Ishikawa (cell line): ENCODE data around the gene DMD.

Experiments used
- CEBPB ChIP-seq: IDR thresholded peaks from 2 replicates; pipeline ENCODE4 v1.6.1; 2012
- CREB1 ChIP-seq: IDR thresholded peaks from 2 replicates; pipeline ENCODE4 v1.6.1; 2012; ENCODE audit warnings: low read depth
- EGR1 ChIP-seq: IDR thresholded peaks from 2 replicates; pipeline ENCODE4 v1.6.1; 2012
- EP300 ChIP-seq: IDR thresholded peaks from 2 replicates; pipeline ENCODE4 v1.6.1; 2012; ENCODE audit warnings: borderline replicate concordance
- FOXM1 ChIP-seq: IDR thresholded peaks from 2 replicates; pipeline ENCODE4 v1.6.1; 2012; ENCODE audit warnings: low read depth, borderline replicate concordance
- NFIC ChIP-seq: IDR thresholded peaks from 2 replicates; pipeline ENCODE4 v1.6.1; 2012
- RAD21 ChIP-seq: IDR thresholded peaks from 2 replicates; pipeline ENCODE4 v1.6.1; 2012; ENCODE audit warnings: low read depth
- TAF1 ChIP-seq: IDR thresholded peaks from 2 replicates; pipeline ENCODE4 v1.6.1; 2012; ENCODE audit warnings: low read depth, mild to moderate bottlenecking
- TCF12 ChIP-seq: IDR thresholded peaks from 2 replicates; pipeline ENCODE4 v1.6.1; 2012; ENCODE audit warnings: low read depth
- TEAD4 ChIP-seq: IDR thresholded peaks from 2 replicates; pipeline ENCODE4 v1.6.1; 2012
- YY1 ChIP-seq: IDR thresholded peaks from 2 replicates; pipeline ENCODE4 v1.6.1; 2012; ENCODE audit warnings: low read depth
- ZBTB7A ChIP-seq: IDR thresholded peaks from 2 replicates; pipeline ENCODE4 v1.6.1; 2012; ENCODE audit warnings: low read depth
- TF ChIP-seq, protein P1 (sequence below): IDR thresholded peaks from 2 replicates; pipeline ENCODE4 v1.6.1; 2012; ENCODE audit warnings: low read depth, mild to moderate bottlenecking
- TF ChIP-seq, protein P2 (sequence below): IDR thresholded peaks from 2 replicates; pipeline ENCODE4 v1.6.1; 2012
- TF ChIP-seq, protein P3 (sequence below): IDR thresholded peaks from 2 replicates; pipeline ENCODE4 v1.6.1; 2012

DMD gene

DNA sequence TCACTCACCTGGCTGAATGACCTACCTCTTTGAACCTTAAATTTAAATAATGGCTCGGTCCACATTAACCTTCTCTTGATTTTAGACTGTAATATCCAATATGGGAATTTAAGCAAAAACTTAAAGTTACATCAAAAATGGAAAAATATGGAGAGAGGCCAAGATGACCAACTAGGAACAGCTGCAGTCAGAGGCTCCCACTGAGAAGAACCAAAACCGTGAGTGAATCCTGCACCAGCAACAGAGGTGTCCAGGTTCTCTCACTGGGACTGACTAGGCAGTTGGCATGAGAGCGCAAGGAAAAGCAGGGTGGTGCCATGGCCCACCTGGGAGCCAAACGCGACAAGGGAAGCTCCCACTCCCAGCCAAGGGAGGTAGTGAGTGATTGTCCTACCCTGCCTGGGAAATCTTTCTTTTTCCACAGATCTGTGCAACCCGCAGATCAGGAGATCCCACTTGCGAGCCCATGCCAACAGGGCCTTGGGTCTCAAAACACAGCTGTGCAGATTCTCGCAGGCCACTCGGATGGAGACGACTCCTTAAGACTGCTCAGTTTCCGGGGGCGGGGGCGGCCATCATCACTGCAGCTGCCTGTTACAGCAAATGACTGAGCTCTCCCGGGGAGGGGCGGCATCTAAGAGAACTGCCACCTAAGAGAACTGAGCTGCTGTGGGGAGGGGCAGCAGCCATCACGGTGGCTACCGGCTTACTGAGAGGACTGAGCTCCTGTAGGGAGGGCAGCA is 343.4 kb downstream of the DMD start:
- TF ChIP-seq EGR1: no peak
- TF ChIP-seq, protein P1, sequence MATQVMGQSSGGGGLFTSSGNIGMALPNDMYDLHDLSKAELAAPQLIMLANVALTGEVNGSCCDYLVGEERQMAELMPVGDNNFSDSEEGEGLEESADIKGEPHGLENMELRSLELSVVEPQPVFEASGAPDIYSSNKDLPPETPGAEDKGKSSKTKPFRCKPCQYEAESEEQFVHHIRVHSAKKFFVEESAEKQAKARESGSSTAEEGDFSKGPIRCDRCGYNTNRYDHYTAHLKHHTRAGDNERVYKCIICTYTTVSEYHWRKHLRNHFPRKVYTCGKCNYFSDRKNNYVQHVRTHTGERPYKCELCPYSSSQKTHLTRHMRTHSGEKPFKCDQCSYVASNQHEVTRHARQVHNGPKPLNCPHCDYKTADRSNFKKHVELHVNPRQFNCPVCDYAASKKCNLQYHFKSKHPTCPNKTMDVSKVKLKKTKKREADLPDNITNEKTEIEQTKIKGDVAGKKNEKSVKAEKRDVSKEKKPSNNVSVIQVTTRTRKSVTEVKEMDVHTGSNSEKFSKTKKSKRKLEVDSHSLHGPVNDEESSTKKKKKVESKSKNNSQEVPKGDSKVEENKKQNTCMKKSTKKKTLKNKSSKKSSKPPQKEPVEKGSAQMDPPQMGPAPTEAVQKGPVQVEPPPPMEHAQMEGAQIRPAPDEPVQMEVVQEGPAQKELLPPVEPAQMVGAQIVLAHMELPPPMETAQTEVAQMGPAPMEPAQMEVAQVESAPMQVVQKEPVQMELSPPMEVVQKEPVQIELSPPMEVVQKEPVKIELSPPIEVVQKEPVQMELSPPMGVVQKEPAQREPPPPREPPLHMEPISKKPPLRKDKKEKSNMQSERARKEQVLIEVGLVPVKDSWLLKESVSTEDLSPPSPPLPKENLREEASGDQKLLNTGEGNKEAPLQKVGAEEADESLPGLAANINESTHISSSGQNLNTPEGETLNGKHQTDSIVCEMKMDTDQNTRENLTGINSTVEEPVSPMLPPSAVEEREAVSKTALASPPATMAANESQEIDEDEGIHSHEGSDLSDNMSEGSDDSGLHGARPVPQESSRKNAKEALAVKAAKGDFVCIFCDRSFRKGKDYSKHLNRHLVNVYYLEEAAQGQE: no peak
- no peak for TF ChIP-seq CREB1
- no peak for TF ChIP-seq CEBPB
- TF ChIP-seq, protein P2, sequence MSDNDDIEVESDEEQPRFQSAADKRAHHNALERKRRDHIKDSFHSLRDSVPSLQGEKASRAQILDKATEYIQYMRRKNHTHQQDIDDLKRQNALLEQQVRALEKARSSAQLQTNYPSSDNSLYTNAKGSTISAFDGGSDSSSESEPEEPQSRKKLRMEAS: no peak
- no peak for TF ChIP-seq NFIC
- TF ChIP-seq TCF12: no peak
- TF ChIP-seq ZBTB7A: no peak
- no peak for TF ChIP-seq EP300
- no peak for TF ChIP-seq YY1
- TF ChIP-seq TEAD4: no peak
- TF ChIP-seq TAF1: no peak
- TF ChIP-seq, protein P3, sequence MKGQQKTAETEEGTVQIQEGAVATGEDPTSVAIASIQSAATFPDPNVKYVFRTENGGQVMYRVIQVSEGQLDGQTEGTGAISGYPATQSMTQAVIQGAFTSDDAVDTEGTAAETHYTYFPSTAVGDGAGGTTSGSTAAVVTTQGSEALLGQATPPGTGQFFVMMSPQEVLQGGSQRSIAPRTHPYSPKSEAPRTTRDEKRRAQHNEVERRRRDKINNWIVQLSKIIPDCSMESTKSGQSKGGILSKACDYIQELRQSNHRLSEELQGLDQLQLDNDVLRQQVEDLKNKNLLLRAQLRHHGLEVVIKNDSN: no peak

DNA sequence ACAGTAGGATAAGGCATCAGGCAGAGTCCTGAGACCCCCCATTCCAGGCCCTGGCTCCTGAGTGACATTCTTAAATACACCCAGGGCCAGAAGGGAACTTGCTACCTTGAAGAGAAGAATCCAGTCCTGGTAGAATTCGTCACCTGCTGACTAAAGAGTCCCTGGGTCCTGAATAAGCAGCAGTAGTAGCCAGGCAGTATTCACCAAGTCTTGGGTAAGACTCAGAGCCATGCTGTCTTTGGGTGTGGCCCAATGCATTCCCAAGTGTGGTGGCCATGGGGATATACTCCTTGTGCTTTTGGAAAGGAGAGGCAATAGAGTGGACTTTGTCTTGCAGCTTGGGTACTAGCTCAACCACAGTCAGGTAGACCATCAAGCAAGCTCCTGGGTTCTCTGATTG is 359.1 kb downstream of the DMD start:
- TF ChIP-seq TCF12 (no peak), CEBPB (no peak), YY1 (no peak), FOXM1 (no peak)
- TF ChIP-seq, protein P3: no peak
- TF ChIP-seq, protein P2: no peak

DNA sequence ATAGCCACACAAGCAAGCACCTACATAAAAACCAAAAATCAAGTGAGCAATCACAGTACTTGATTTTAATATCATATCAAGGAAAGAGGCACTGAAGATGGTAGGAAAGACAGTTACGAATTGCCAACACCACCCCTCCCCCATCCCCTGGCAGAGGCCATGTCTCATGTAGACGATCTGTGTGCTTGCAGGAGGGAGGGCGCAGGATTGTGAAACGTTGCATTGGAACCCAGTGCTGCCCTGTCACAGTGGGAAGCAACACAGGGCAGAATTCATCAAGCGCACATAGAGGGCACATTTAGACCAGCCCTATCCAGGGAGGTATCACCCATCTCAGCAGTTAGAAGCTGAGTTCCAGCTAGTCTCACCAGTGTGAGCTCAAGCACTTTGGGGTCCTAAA is 359.8 kb downstream of the DMD start:
- TF ChIP-seq EGR1 (no peak), CREB1 (no peak), ZBTB7A (no peak)

DNA sequence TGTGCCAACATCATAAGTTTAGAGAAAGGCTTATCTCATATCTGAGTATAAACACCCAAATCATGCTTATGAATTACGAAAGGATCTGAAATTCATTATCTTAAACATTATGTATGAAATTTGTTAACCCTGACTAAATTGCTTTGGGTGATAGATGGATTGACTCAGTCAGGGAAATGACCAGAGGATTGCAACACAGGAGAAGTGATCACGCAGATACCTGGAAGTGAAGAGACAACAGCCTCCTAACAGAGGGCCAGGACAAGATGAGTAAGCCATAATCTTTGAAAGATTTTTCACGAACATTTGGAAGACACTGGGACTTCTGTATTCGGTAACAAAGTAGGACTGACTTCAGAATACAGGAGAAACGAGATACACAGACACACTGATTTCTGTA is 363.4 kb downstream of the DMD start:
- TF ChIP-seq CREB1 (no peak), ZBTB7A (no peak), TCF12 (no peak), TAF1 (no peak), EP300 (no peak), EGR1 (no peak), FOXM1 (no peak), RAD21 (no peak)
- TF ChIP-seq, protein P1: no peak
- TF ChIP-seq, protein P2: no peak
- TF ChIP-seq, protein P3: no peak

DNA sequence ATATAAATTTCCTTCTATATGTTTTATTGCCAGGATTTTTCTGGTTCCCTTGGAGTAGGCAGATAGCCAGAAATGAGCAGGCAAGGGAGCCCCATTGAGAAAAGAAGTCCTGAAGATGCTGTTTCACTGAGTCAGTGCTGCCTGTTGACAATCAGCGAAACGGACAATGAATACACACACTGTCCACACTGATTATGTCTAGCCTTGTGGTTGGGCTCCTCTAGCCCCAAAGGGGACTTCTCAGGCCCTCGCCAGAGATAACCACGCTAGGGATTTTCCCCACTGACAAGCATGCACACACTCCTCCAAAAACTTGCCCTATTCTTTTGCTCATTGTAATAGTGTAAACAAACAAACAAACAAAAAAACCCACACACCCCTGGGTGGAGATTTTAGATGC is 369.3 kb downstream of the DMD start:
- no peak for TF ChIP-seq ZBTB7A
- TF ChIP-seq CEBPB: no peak
- TF ChIP-seq RAD21: no peak
- no peak for TF ChIP-seq TCF12
- no peak for TF ChIP-seq TAF1

DNA sequence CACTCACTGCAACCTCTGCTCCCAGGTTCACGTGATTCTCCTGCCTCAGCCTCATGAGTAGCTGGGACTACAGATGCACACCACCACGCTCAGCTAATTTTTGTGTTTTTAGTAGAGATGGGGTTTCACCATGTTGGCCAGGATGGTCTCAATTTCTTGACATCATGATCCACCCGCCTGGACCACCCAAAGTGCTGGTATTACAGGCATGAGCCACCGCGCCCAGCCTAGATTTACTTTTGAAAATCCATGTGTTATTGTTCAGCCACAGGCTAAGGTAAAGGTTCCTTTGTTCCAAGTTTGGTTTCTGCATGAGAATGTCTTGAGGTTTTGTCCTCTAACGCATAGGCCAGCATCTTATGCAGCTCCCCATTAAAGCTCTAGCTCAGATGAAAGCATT is 371.6 kb downstream of the DMD start:
- no peak for TF ChIP-seq TCF12
- TF ChIP-seq CREB1: no peak
- TF ChIP-seq, protein P1: no peak
- TF ChIP-seq, protein P2: no peak
- TF ChIP-seq TAF1: no peak
- TF ChIP-seq ZBTB7A: no peak
- no peak for TF ChIP-seq CEBPB
- TF ChIP-seq TEAD4: no peak
- no peak for TF ChIP-seq EGR1
- no peak for TF ChIP-seq EP300
- TF ChIP-seq RAD21: no peak
